ENCODE results near the gene DHCR7. TPM values are rescaled to one million over a fixed set of nuclear protein-coding genes. Genes with fewer than 3 reads are reported as not detected.

The DHCR7 gene
- total RNA-seq, 1 experiment from 2014 or later = 72.6 TPM

DNA sequence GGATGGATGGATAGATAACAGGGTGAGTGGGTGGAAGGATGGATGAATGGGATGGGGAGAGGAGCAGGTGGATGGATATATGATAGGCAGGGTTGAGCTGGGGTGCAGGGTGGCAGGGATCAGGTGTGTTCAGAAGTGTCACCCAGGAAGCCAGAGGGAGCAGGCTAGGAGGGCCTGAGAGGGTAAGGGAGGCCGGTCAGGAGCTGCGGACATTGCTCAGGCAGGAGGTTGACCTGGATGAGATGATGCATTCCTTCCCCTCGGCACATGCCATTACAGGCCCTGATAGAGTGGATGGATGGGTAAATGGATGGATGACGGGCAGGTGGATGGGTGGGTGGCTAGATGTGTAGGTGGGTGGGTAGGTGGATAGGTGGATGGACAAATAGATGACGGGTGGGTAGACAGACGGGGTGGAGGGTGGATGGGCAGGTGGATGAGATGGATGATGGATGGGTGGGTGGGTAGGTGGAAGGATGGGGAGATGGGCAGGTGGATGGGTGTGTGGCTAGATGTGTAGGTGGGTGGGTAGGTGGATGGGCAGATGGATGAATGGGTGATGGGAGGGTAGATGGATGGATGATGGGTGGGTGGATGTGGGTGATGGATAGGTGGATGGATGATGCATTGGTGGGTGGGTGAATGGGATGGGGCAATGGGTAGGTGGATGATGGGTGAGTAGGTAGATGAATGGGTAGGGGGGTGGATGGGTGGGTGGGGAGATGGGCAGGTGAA lies 8.0 kb downstream of the DHCR7 start:
- intact Hi-C loops (cut with micrococcal nuclease) = no loop called here
- CTCF ChIA-PET = no interaction called here

DNA sequence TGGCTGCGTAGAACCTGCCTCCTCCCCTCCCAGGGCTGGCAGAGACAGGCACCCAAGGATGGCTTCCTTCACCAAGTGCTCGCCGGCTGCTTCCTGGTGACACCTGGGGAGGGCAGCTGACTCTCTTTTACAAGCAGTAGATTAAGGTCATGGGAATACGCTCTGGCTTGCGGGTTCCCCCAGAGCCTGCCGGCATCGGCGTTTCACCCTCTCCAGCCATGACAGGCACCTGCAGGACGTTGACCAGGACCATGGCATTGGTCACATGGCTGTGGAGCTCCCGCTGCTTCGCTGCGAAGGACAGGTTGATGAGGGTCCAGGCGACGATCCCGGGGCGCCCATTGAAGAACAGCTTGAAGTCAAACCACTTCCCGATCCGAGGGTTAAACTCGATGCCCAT lies 9.5 kb downstream of the DHCR7 start:
- peaks cover 7% of the 10 kb centered on the region for H3K4me1 Mint-ChIP-seq (ENCODE audit: insufficient read depth, unreplicated experiment)
- no peak overlapping the region for H3K4me3 Mint-ChIP-seq (ENCODE audit: unreplicated experiment)
- ChIA-PET CTCF (no interaction called here), POLR2A (interaction anchor here (1.3 kb wide), 1 partner anchor 9 kb away, joined by 5 read pairs; no protein-coding TSS in a partner anchor)
- no TSS peak for BruUV-seq (replicated peaks)
- intact Hi-C loops (cut with micrococcal nuclease) = no loop called here
- H3K36me3 Mint-ChIP-seq (ENCODE audit: insufficient read depth, unreplicated experiment) = peaks cover 45% of the 10 kb centered on the region
- DNase-seq (ENCODE audit: unreplicated experiment) = no peak
- no peaks in the 10 kb centered on the region for H3K9me3 Mint-ChIP-seq (ENCODE audit: unreplicated experiment)
- H3K27me3 Mint-ChIP-seq (ENCODE audit: insufficient read depth, unreplicated experiment) = no peaks in the 10 kb centered on the region
- TF ChIP-seq, protein P1, sequence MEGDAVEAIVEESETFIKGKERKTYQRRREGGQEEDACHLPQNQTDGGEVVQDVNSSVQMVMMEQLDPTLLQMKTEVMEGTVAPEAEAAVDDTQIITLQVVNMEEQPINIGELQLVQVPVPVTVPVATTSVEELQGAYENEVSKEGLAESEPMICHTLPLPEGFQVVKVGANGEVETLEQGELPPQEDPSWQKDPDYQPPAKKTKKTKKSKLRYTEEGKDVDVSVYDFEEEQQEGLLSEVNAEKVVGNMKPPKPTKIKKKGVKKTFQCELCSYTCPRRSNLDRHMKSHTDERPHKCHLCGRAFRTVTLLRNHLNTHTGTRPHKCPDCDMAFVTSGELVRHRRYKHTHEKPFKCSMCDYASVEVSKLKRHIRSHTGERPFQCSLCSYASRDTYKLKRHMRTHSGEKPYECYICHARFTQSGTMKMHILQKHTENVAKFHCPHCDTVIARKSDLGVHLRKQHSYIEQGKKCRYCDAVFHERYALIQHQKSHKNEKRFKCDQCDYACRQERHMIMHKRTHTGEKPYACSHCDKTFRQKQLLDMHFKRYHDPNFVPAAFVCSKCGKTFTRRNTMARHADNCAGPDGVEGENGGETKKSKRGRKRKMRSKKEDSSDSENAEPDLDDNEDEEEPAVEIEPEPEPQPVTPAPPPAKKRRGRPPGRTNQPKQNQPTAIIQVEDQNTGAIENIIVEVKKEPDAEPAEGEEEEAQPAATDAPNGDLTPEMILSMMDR (IDR thresholded peaks at IDR 0.05; ENCODE audit: unreplicated experiment) = no peak
- H3K27ac Mint-ChIP-seq (ENCODE audit: low read depth, unreplicated experiment) = no peak overlapping the region

More for the DNA sequence above, 8.0 kb downstream of the DHCR7 start:
- Mint-ChIP-seq H3K27me3 (ENCODE audit: insufficient read depth, unreplicated experiment) (no peaks in the 10 kb centered on the region), H3K9me3 (ENCODE audit: unreplicated experiment) (no peaks in the 10 kb centered on the region), H3K4me3 (ENCODE audit: unreplicated experiment) (no peak overlapping the region), H3K36me3 (ENCODE audit: insufficient read depth, unreplicated experiment) (peaks cover 43% of the 10 kb centered on the region), H3K4me1 (ENCODE audit: insufficient read depth, unreplicated experiment) (peaks cover 4% of the 10 kb centered on the region), H3K27ac (ENCODE audit: low read depth, unreplicated experiment) (peak overlapping the region; percentile 91)
- POLR2A ChIA-PET = no interaction called here
- TF ChIP-seq, protein P1 (IDR thresholded peaks at IDR 0.05; ENCODE audit: unreplicated experiment) = no peak
- BruUV-seq (replicated peaks) = no TSS peak
- DNase-seq (ENCODE audit: unreplicated experiment) = no peak

DNA sequence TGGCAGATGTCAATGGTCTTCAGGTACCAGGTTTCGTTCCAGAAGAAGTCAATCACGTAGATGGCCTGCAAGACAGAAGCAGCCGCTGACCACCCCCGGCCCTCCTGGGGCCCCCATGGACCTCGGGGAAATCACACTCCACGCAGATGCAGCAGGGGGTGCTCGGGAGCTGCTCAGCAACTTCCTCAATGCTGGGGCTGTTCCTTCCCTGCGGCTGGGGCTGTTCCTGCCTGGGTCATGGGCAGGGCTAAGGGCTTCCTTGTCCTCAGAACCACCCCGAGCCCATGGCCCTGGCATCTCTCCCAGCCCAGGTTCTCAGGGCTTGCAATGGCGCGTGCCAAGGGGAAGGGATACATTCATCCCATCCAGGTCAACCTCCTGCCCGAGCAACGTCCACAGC lies 10.3 kb downstream of the DHCR7 start:
- ChIA-PET CTCF (interaction anchor here (0.7 kb wide), 1 partner anchor 311 kb away, joined by 3 read pairs; no protein-coding TSS in a partner anchor), POLR2A (interaction anchor here (1.3 kb wide), 1 partner anchor 9 kb away, joined by 5 read pairs; no protein-coding TSS in a partner anchor)
- H3K27ac Mint-ChIP-seq (ENCODE audit: low read depth, unreplicated experiment) = no peak overlapping the region
- H3K4me1 Mint-ChIP-seq (ENCODE audit: insufficient read depth, unreplicated experiment) = peaks cover 14% of the 10 kb centered on the region
- H3K27me3 Mint-ChIP-seq (ENCODE audit: insufficient read depth, unreplicated experiment) = no peaks in the 10 kb centered on the region
- no peaks in the 10 kb centered on the region for H3K9me3 Mint-ChIP-seq (ENCODE audit: unreplicated experiment)
- H3K4me3 Mint-ChIP-seq (ENCODE audit: unreplicated experiment) = no peak overlapping the region
- intact Hi-C loops (cut with micrococcal nuclease) = no loop called here
- TF ChIP-seq, protein P1 (IDR thresholded peaks at IDR 0.05; ENCODE audit: unreplicated experiment) = no peak
- no TSS peak for BruUV-seq (replicated peaks)
- peaks cover 41% of the 10 kb centered on the region for H3K36me3 Mint-ChIP-seq (ENCODE audit: insufficient read depth, unreplicated experiment)
- DNase-seq (ENCODE audit: unreplicated experiment) = no peak

DNA sequence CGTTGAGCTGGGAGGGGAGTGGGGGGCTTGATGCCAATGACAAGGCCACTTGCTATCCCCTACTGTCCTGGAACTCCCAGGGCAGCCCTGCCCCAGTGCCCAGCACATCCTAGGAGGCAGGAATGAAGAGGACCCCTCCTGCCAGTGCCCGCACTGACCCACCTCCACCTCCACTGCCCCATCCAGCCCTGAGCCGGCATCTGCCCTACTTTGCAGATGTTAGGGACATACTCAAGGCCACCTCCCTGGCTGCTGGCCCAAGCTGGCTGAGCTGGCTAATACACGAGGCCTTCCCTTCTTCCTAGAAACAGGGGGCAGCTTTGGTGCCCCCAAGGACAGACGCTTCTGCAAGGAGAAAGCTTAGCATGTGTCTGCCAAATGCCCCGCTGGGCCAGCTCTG lies 10.8 kb downstream of the DHCR7 start:
- H3K27ac Mint-ChIP-seq (ENCODE audit: low read depth, unreplicated experiment) = no peak overlapping the region
- H3K9me3 Mint-ChIP-seq (ENCODE audit: unreplicated experiment) = no peaks in the 10 kb centered on the region
- POLR2A ChIA-PET = interaction anchor here (1.0 to 1.3 kb wide), 2 partner anchors 10 to 11 kb away, joined by 3 to 5 read pairs; no protein-coding TSS in a partner anchor
- H3K4me3 Mint-ChIP-seq (ENCODE audit: unreplicated experiment) = no peak overlapping the region
- no peaks in the 10 kb centered on the region for H3K27me3 Mint-ChIP-seq (ENCODE audit: insufficient read depth, unreplicated experiment)
- BruUV-seq (replicated peaks) = no TSS peak
- intact Hi-C loops (cut with micrococcal nuclease) = no loop called here
- TF ChIP-seq, protein P1 (IDR thresholded peaks at IDR 0.05; ENCODE audit: unreplicated experiment) = no peak
- H3K36me3 Mint-ChIP-seq (ENCODE audit: insufficient read depth, unreplicated experiment) = peaks cover 36% of the 10 kb centered on the region
- CTCF ChIA-PET = interaction anchor here (0.6 to 1.4 kb wide), 3 partner anchors 11 to 1023 kb away, joined by 3 read pairs; partner anchors contain the start of gene DHCR7
- peaks cover 14% of the 10 kb centered on the region for H3K4me1 Mint-ChIP-seq (ENCODE audit: insufficient read depth, unreplicated experiment)
- DNase-seq (ENCODE audit: unreplicated experiment) = no peak

Measured in MCF 10A (cell line).